Measurements from ENCODE around the gene EXOC3L1. TPM values are rescaled to one million over a fixed set of nuclear protein-coding genes. Genes with fewer than 3 reads are reported as not detected.
A peak's percentile ranks its signal among the peaks of the same experiment; 100 is the strongest.

Gene EXOC3L1
- total and polyA plus RNA-seq, 2 of the 13 experiments (the other 11 are each of a cell fraction or from before 2014, with no cell fraction given) = 0.12 TPM; not detected in 1

GRCh38 chr16:67170949-67171649 lies 18.8 kb downstream of the EXOC3L1 start (continued):
- TF ChIP-seq, protein P1, sequence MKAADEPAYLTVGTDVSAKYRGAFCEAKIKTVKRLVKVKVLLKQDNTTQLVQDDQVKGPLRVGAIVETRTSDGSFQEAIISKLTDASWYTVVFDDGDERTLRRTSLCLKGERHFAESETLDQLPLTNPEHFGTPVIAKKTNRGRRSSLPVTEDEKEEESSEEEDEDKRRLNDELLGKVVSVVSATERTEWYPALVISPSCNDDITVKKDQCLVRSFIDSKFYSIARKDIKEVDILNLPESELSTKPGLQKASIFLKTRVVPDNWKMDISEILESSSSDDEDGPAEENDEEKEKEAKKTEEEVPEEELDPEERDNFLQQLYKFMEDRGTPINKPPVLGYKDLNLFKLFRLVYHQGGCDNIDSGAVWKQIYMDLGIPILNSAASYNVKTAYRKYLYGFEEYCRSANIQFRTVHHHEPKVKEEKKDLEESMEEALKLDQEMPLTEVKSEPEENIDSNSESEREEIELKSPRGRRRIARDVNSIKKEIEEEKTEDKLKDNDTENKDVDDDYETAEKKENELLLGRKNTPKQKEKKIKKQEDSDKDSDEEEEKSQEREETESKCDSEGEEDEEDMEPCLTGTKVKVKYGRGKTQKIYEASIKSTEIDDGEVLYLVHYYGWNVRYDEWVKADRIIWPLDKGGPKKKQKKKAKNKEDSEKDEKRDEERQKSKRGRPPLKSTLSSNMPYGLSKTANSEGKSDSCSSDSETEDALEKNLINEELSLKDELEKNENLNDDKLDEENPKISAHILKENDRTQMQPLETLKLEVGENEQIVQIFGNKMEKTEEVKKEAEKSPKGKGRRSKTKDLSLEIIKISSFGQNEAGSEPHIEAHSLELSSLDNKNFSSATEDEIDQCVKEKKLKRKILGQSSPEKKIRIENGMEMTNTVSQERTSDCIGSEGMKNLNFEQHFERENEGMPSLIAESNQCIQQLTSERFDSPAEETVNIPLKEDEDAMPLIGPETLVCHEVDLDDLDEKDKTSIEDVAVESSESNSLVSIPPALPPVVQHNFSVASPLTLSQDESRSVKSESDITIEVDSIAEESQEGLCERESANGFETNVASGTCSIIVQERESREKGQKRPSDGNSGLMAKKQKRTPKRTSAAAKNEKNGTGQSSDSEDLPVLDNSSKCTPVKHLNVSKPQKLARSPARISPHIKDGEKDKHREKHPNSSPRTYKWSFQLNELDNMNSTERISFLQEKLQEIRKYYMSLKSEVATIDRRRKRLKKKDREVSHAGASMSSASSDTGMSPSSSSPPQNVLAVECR (CRISPR knock-in tag; IDR thresholded peaks at IDR 0.05; ENCODE audit: borderline replicate concordance) = no peak
- TF ChIP-seq ZNF3 (CRISPR knock-in tag; IDR thresholded peaks at IDR 0.05) (no peak), FOSL2 (CRISPR knock-in tag; IDR thresholded peaks at IDR 0.05) (no peak), TRIM24 (CRISPR knock-in tag; IDR thresholded peaks at IDR 0.05) (no peak), ZNF674 (CRISPR knock-in tag; IDR thresholded peaks at IDR 0.05; ENCODE audit: low read depth) (no peak), ZBTB46 (CRISPR knock-in tag; IDR thresholded peaks at IDR 0.05; ENCODE audit: borderline replicate concordance) (0 out of 2 replicates have a peak, but pooled peaks have one; percentile 84), FOXA1 (IDR thresholded peaks at IDR 0.05) (no peak), FOXA1 (CRISPR knock-in tag; IDR thresholded peaks at IDR 0.05) (peak; percentile 42; the same call in 1 of the 2 replicates), GPN1 (CRISPR knock-in tag; IDR thresholded peaks at IDR 0.05; ENCODE audit: borderline replicate concordance) (no peak), ZNF576 (CRISPR knock-in tag; IDR thresholded peaks at IDR 0.05) (no peak), ZNF205 (CRISPR knock-in tag; IDR thresholded peaks at IDR 0.05) (peak; percentile 35; the same call in 1 of the 2 replicates), ZNF792 (CRISPR knock-in tag; IDR thresholded peaks at IDR 0.05) (no peak), ARHGAP35 (CRISPR knock-in tag; IDR thresholded peaks at IDR 0.05; ENCODE audit: borderline replicate concordance) (peak; percentile 77; the same call in 1 of the 2 replicates), NR2F6 (IDR thresholded peaks at IDR 0.05) (no peak), NR2F6 (CRISPR knock-in tag; IDR thresholded peaks at IDR 0.05) (peak; percentile 26; the same call in 1 of the 2 replicates), ZBTB20 (CRISPR knock-in tag; IDR thresholded peaks at IDR 0.05; ENCODE audit: borderline replicate concordance, low read depth) (peak; percentile 52; the same call in 1 of the 2 replicates), ELK4 (CRISPR knock-in tag; IDR thresholded peaks at IDR 0.05; ENCODE audit: borderline replicate concordance) (0 out of 2 replicates have a peak, but pooled peaks have one; percentile 27)
- TF ChIP-seq, protein P2, sequence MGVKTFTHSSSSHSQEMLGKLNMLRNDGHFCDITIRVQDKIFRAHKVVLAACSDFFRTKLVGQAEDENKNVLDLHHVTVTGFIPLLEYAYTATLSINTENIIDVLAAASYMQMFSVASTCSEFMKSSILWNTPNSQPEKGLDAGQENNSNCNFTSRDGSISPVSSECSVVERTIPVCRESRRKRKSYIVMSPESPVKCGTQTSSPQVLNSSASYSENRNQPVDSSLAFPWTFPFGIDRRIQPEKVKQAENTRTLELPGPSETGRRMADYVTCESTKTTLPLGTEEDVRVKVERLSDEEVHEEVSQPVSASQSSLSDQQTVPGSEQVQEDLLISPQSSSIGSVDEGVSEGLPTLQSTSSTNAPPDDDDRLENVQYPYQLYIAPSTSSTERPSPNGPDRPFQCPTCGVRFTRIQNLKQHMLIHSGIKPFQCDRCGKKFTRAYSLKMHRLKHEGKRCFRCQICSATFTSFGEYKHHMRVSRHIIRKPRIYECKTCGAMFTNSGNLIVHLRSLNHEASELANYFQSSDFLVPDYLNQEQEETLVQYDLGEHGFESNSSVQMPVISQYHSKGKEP (CRISPR knock-in tag; IDR thresholded peaks at IDR 0.05) = 0 out of 2 replicates have a peak, but pooled peaks have one; percentile 0
- TF ChIP-seq, protein P3, sequence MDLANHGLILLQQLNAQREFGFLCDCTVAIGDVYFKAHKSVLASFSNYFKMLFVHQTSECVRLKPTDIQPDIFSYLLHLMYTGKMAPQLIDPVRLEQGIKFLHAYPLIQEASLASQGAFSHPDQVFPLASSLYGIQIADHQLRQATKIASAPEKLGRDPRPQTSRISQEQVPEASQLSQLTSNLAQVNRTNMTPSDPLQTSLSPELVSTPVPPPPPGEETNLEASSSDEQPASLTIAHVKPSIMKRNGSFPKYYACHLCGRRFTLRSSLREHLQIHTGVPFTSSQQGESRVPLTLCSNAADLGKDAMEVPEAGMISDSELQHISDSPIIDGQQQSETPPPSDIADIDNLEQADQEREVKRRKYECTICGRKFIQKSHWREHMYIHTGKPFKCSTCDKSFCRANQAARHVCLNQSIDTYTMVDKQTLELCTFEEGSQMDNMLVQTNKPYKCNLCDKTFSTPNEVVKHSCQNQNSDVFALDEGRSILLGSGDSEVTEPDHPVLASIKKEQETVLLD (CRISPR knock-in tag; IDR thresholded peaks at IDR 0.05; ENCODE audit: low read depth) = 0 out of 2 replicates have a peak, but pooled peaks have one; percentile 19

Data from HepG2 (cell line).